H1 (cell line): ENCODE measurements around the gene TMEM151A. TPM values are rescaled to one million over a fixed set of nuclear protein-coding genes. Genes with fewer than 3 reads are reported as not detected.
A peak's percentile ranks its signal among the peaks of the same experiment; 100 is the strongest.

Experiments used
- CTCF ChIA-PET: fragments of 300-600 bp; sonication (Branson Sonifier 250); formaldehyde crosslinking; loops from one replicate; lab custom pipeline; 2021; ENCODE audit not compliant: partially characterized antibody; lab: Charles Lee
- POLR2A ChIA-PET: fragments of 300-600 bp; sonication (Branson Sonifier 250); formaldehyde crosslinking; loops from one replicate; lab custom pipeline; 2021; ENCODE audit warnings: inconsistent platforms; ENCODE audit not compliant: partially characterized antibody; lab: Charles Lee
- DNase-seq, 2 experiments: peaks; one replicate each; pipeline versions ENCODE4 v3.0.0 to v3.0.0-alpha.2; 2010 to 2022; ENCODE audit warnings: low spot score in 2 of 2, low read depth in 1 of 2, mixed read lengths in 1 of 2
- FAIRE-seq: peaks from 2 replicates; lab custom pipeline; 2011; peaks lifted over from hg19 to GRCh38; lab: Jason Lieb, UNC
- H2AFZ ChIP-seq: 2 replicates; pipeline ENCODE4 v1.8.1; 2012; ENCODE audit warnings: low read length, inconsistent platforms
- H2AK5ac ChIP-seq: 2 replicates; pipeline ENCODE4 v1.6.1; 2013; ENCODE audit warnings: low read depth, low read length
- H2BK120ac ChIP-seq: replicated peaks from 2 replicates; pipeline ENCODE3; 2013; ENCODE audit warnings: low read depth, low read length, inconsistent platforms
- H2BK12ac ChIP-seq: 2 replicates; pipeline ENCODE4 v1.6.1; 2013; ENCODE audit warnings: low read depth, low read length
- H2BK15ac ChIP-seq: 2 replicates; pipeline ENCODE4 v1.6.1; 2013; ENCODE audit warnings: low read length
- H2BK20ac ChIP-seq: 2 replicates; pipeline ENCODE4 v1.6.1; 2013; ENCODE audit warnings: low read length
- H2BK5ac ChIP-seq: 2 replicates; pipeline ENCODE4 v1.6.1; 2013; ENCODE audit warnings: low read depth, low read length
- H3K14ac ChIP-seq: 2 replicates; pipeline ENCODE4 v1.6.1; 2013; ENCODE audit warnings: inconsistent platforms; ENCODE audit not compliant: insufficient read length
- H3K18ac ChIP-seq: 2 replicates; pipeline ENCODE4 v1.6.1; 2013; ENCODE audit warnings: low read length; ENCODE audit errors: extremely low read depth
- H3K23ac ChIP-seq: 2 replicates; pipeline ENCODE4 v1.6.1; 2013; ENCODE audit warnings: inconsistent platforms; ENCODE audit not compliant: insufficient read length
- H3K23me2 ChIP-seq: 2 replicates; pipeline ENCODE4 v1.6.1; 2013; ENCODE audit warnings: low read depth, low read length
- H3K27ac ChIP-seq: 2 replicates; pipeline ENCODE4 v1.6.1; 2011; ENCODE audit warnings: low read depth, low read length, inconsistent platforms
- H3K27me3 ChIP-seq, 4 experiments: replicated peaks in 1 of 4; 1 replicate in 1 of 4; 2 replicates in 3 of 4; pipeline versions ENCODE4 v1.6.1 to v1.8.1; 2011 to 2013; ENCODE audit warnings: low read length in 3 of 4, mild to moderate bottlenecking in 3 of 4, inconsistent platforms in 2 of 4, mixed read lengths in 2 of 4, moderate library complexity in 1 of 4; ENCODE audit not compliant: control insufficient read depth in 3 of 4, insufficient read depth in 3 of 4; ENCODE audit errors: extremely low read depth in 1 of 4
- H3K36me3 ChIP-seq, 4 experiments: 2 replicates each; pipeline versions ENCODE4 v1.6.1 to v1.8.1; 2011 to 2013; ENCODE audit warnings: mild to moderate bottlenecking in 4 of 4, low read length in 3 of 4, moderate library complexity in 2 of 4, control low read depth in 1 of 4, inconsistent platforms in 1 of 4; ENCODE audit not compliant: insufficient read depth in 4 of 4, control insufficient read depth in 2 of 4
- H3K4ac ChIP-seq: replicated peaks from 2 replicates; pipeline ENCODE3; 2013; ENCODE audit warnings: low read length, low read depth, mixed read lengths, inconsistent platforms; ENCODE audit not compliant: insufficient read length
- H3K4me1 ChIP-seq, 4 experiments: replicated peaks in 1 of 4; 1 replicate in 1 of 4; 2 replicates in 3 of 4; pipeline versions ENCODE4 v1.6.1 to v1.8.1; 2011 to 2013; ENCODE audit warnings: low read length in 3 of 4, inconsistent platforms in 2 of 4, mixed read lengths in 1 of 4; ENCODE audit not compliant: insufficient read depth in 4 of 4, control insufficient read depth in 3 of 4
- H3K4me2 ChIP-seq, 2 experiments: 2 replicates each; pipeline versions ENCODE4 v1.6.1 to v1.8.1; 2011 to 2013; ENCODE audit warnings: low read depth in 2 of 2, low read length in 2 of 2, control low read depth in 1 of 2, inconsistent platforms in 1 of 2, mild to moderate bottlenecking in 1 of 2; ENCODE audit not compliant: insufficient read depth in 1 of 2
- H3K4me3 ChIP-seq, 4 experiments: fragments of 200-600, 300-600 bp in 1 of 4; sonication (generic), shearing (Covaris generic), sonication (Bioruptor Twin) in 1 of 4; 2 replicates each; pipeline versions ENCODE4 v1.5.1 to v1.8.1; 2011 to 2016; ENCODE audit warnings: low read length in 4 of 4, low read depth in 3 of 4, control low read depth in 2 of 4, inconsistent platforms in 2 of 4, mild to moderate bottlenecking in 2 of 4, mixed read lengths in 1 of 4, moderate library complexity in 1 of 4; ENCODE audit not compliant: insufficient read depth in 2 of 4; ENCODE audit errors: extremely low read depth in 1 of 4
- H3K56ac ChIP-seq: replicated peaks from 2 replicates; pipeline ENCODE3; 2013; ENCODE audit warnings: low read depth, mild to moderate bottlenecking, mixed read lengths, low read length, inconsistent platforms; ENCODE audit not compliant: insufficient read length
- H3K79me1 ChIP-seq: 2 replicates; pipeline ENCODE4 v1.6.1; 2013; ENCODE audit warnings: low read depth, low read length, control low read depth
- H3K79me2 ChIP-seq, 2 experiments: 2 replicates each; pipeline versions ENCODE4 v1.6.1 to v1.8.1; 2012 to 2013; ENCODE audit warnings: low read length in 2 of 2, mild to moderate bottlenecking in 2 of 2, inconsistent platforms in 1 of 2; ENCODE audit not compliant: insufficient read depth in 2 of 2, control insufficient read depth in 1 of 2
- H3K9ac ChIP-seq, 4 experiments: replicated peaks in 1 of 4; 1 replicate in 1 of 4; 2 replicates in 3 of 4; pipeline versions ENCODE4 v1.6.1 to v1.8.1; 2011 to 2013; ENCODE audit warnings: low read depth in 3 of 4, low read length in 3 of 4, control low read depth in 2 of 4, mild to moderate bottlenecking in 2 of 4, moderate library complexity in 2 of 4, inconsistent platforms in 1 of 4; ENCODE audit errors: extremely low read depth in 1 of 4
- H3K9me3 ChIP-seq, 2 experiments: 2 replicates each; pipeline versions ENCODE4 v1.6.1 to v1.8.1; 2012 to 2013; ENCODE audit warnings: mild to moderate bottlenecking in 2 of 2, moderate library complexity in 2 of 2, control low read depth in 1 of 2, inconsistent platforms in 1 of 2, low read depth in 1 of 2, low read length in 1 of 2, mixed read lengths in 1 of 2; ENCODE audit not compliant: insufficient read depth in 2 of 2
- H4K20me1 ChIP-seq, 2 experiments: replicated peaks in 1 of 2; 2 replicates each; pipeline versions ENCODE3 to v1.8.1; 2011 to 2013; ENCODE audit warnings: inconsistent platforms in 2 of 2, low read length in 2 of 2, mild to moderate bottlenecking in 1 of 2; ENCODE audit not compliant: insufficient read depth in 2 of 2, control insufficient read depth in 1 of 2
- H4K5ac ChIP-seq: 2 replicates; pipeline ENCODE4 v1.6.1; 2013; ENCODE audit warnings: low read length, low read depth, mixed read lengths, inconsistent platforms; ENCODE audit not compliant: insufficient read length
- H4K8ac ChIP-seq: 2 replicates; pipeline ENCODE4 v1.8.0; 2013; ENCODE audit warnings: mild to moderate bottlenecking, moderate library complexity, low read length, inconsistent platforms; ENCODE audit not compliant: insufficient read depth; ENCODE audit errors: extremely low read depth
- H4K91ac ChIP-seq: replicated peaks from 2 replicates; pipeline ENCODE3; 2013; ENCODE audit warnings: low read length, mixed read lengths, inconsistent platforms; ENCODE audit not compliant: insufficient read length
- CHD1 ChIP-seq: IDR thresholded peaks from 2 replicates; pipeline ENCODE4 v1.6.1; 2012; ENCODE audit warnings: low read depth, low read length, improper control_type of control experiment
- CHD2 ChIP-seq: IDR thresholded peaks from 2 replicates; pipeline ENCODE4 v1.6.1; 2012; ENCODE audit warnings: low read length, improper control_type of control experiment
- HDAC2 ChIP-seq, 2 experiments: fragments of 300-600 bp in 1 of 2; sonication (generic) in 1 of 2; IDR thresholded peaks; 2 replicates each; pipeline ENCODE4 v1.6.1; 2011 to 2012; ENCODE audit warnings: low read depth in 2 of 2, low read length in 2 of 2, mild to moderate bottlenecking in 2 of 2, moderate library complexity in 2 of 2, borderline replicate concordance in 1 of 2, inconsistent platforms in 1 of 2
- KDM1A ChIP-seq: fragments of 200-600, 300-600 bp; sonication (generic); IDR thresholded peaks from 2 replicates; pipeline ENCODE4 v1.7.1; 2016; ENCODE audit warnings: mild to moderate bottlenecking, low read length, borderline replicate concordance
- MAX ChIP-seq: IDR thresholded peaks from 2 replicates; pipeline ENCODE4 v1.6.1; 2012; ENCODE audit warnings: inconsistent platforms
- POLR2A ChIP-seq, 2 experiments: IDR thresholded peaks; 1 replicate in 1 of 2; 2 replicates in 1 of 2; pipeline ENCODE4 v1.6.1; 2011; ENCODE audit warnings: low read depth in 2 of 2, low read length in 2 of 2, mild to moderate bottlenecking in 2 of 2; ENCODE audit errors: control extremely low read depth in 1 of 2
- SAP30 ChIP-seq: fragments of 300-600 bp; sonication (generic); IDR thresholded peaks from 2 replicates; pipeline ENCODE4 v1.7.1; 2012; ENCODE audit warnings: low read length, moderate library complexity, mild to moderate bottlenecking, inconsistent platforms; ENCODE audit not compliant: insufficient read depth, insufficient replicate concordance
- SIX5 ChIP-seq: IDR thresholded peaks from 2 replicates; pipeline ENCODE4 v1.6.1; 2011; ENCODE audit warnings: mild to moderate bottlenecking, low read depth, low read length
- SP4 ChIP-seq: IDR thresholded peaks from 2 replicates; pipeline ENCODE4 v1.6.1; 2012; ENCODE audit warnings: low read length, inconsistent platforms
- TBP ChIP-seq: IDR thresholded peaks from 2 replicates; pipeline ENCODE4 v1.6.1; 2011; ENCODE audit warnings: low read depth, low read length, improper control_type of control experiment
- WGBS, 2 experiments: shearing (Covaris generic) in 1 of 2; methylation state at CpG; one replicate each; pipeline versions ENCODE4 v1.1.6 to v1.1.7; 2013 to 2015; ENCODE audit warnings: low lambda C conversion rate in 2 of 2, mixed read lengths in 2 of 2, inconsistent platforms in 1 of 2, low coverage in 1 of 2, missing lambda C conversion rate in 1 of 2; ENCODE audit not compliant: insufficient replicate concordance in 2 of 2, insufficient coverage in 1 of 2, insufficient read length in 1 of 2; ENCODE audit errors: extremely low coverage in 1 of 2, missing lambda C conversion rate in 1 of 2; 5-methylcytosine and 5-hydroxymethylcytosine counted together
- polyA plus RNA-seq, 7 experiments: library from polyadenylated mRNA; depleted of rRNA in 3 of 7; stranded (reverse) in 5 of 7; unstranded in 2 of 7; fragments of >200 nt in 5 of 7; fragments of 200-250 nt in 2 of 7; gene quantifications; 1 replicate in 5 of 7; 2 replicates in 1 of 7; 4 replicates in 1 of 7; pipeline versions ENCODE4 v1.2.1 to v1.2.3, GENCODE V29; 2011 to 2013; ENCODE audit warnings: missing spikeins in 2 of 7, mixed read lengths in 2 of 7
- total RNA-seq: library from RNA; stranded (reverse); fragmentation: NEBNext Ultra II Directional; extraction: Animal tissue kit (Norgen Biotek cat#: 25700); gene quantifications from 2 replicates; pipeline ENCODE4 v1.2.1, GENCODE V29; 2021

Gene TMEM151A
- total and polyA plus RNA-seq, 2 of the 8 experiments (the other 6 are each of a cell fraction or from before 2014, with no cell fraction given) = 3.2 TPM

- no peak for FAIRE-seq
- no peak for TF ChIP-seq KDM1A
- TF ChIP-seq SP4 = 0 out of 2 replicates have a peak, but pooled peaks have one; percentile 19
- TF ChIP-seq SIX5 = peak; percentile 12; the same call in 1 of the 2 replicates
- TF ChIP-seq POLR2A (IDR thresholded peaks at IDR 0.05; ENCODE audit: control extremely low read depth in 1 of 2, low read depth in 2 of 2, low read length in 2 of 2) = no peak; a peak in 1 of 3 replicates
- TF ChIP-seq CHD1 = peak; percentile 84
- peak; percentile 85 for TF ChIP-seq CHD2
- peak; percentile 40 for TF ChIP-seq SAP30
- TF ChIP-seq MAX = 0 out of 2 replicates have a peak, but pooled peaks have one; percentile 20
- no peak for TF ChIP-seq TBP
- TF ChIP-seq HDAC2 (IDR thresholded peaks at IDR 0.05; ENCODE audit: borderline replicate concordance in 1 of 2, low read depth in 2 of 2, low read length in 2 of 2) = no peak; a peak in 1 of 4 replicates
Measured at GRCh38 chr11:66267379-66268243, 24.1 kb upstream of the TMEM151A start.

More at GRCh38 chr11:66267379-66268243, 24.1 kb upstream of the TMEM151A start:
- CTCF ChIA-PET = interaction anchor here (0.7 to 6.6 kb wide), 16 partner anchors 9 to 379 kb away, joined by 3 to 48 read pairs (median 4); partner anchors contain the start of genes FIBP and YIF1A
- H2BK20ac ChIP-seq = no peak overlapping the region
- H3K4me3 ChIP-seq = peak overlapping the region; percentile 57 to 91 (median 72)
- no peak overlapping the region for H4K91ac ChIP-seq
- H2BK12ac ChIP-seq = no peak overlapping the region
- H3K56ac ChIP-seq = peak overlapping the region; percentile 5
- no peak overlapping the region for H2BK120ac ChIP-seq
- no peak overlapping the region for H3K14ac ChIP-seq
- H4K20me1 ChIP-seq = peaks cover 5 to 17% of the 10 kb centered on the region in 2 experiments
- H3K27ac ChIP-seq = no peak overlapping the region
- H2AK5ac ChIP-seq = no peak overlapping the region
- peaks cover 9% of the 10 kb centered on the region for H3K23me2 ChIP-seq
- H3K9ac ChIP-seq = peak overlapping the region in 2 of 4 experiments; percentile 8 to 21; a peak in 3 of 7 replicates
- no peak overlapping the region for H2AFZ ChIP-seq
- peak overlapping the region; percentile 25 for H3K18ac ChIP-seq
- H3K23ac ChIP-seq = no peak overlapping the region
- H2BK5ac ChIP-seq = peak overlapping the region; percentile 47; the same call in 1 of the 2 replicates
- POLR2A ChIA-PET = interaction anchor here (0.7 to 9.0 kb wide), 12 partner anchors 13 to 198 kb away, joined by 3 to 125 read pairs (median 5); partner anchors contain the start of genes CNIH2, RIN1 and YIF1A
- H2BK15ac ChIP-seq = no peak overlapping the region
- no peak overlapping the region for H3K4ac ChIP-seq
- no peaks in the 10 kb centered on the region for H3K27me3 ChIP-seq
- H3K79me2 ChIP-seq = peaks cover 0 to 13% of the 10 kb centered on the region in 2 experiments; a peak in 2 of 4 replicates
- H3K36me3 ChIP-seq = peaks cover 8 to 19% (median 15%) of the 10 kb centered on the region in 4 experiments; a peak in 7 of 8 replicates
- peak; percentile 51 to 88 for DNase-seq
- H4K5ac ChIP-seq = peak overlapping the region; percentile 32
- WGBS, 2 experiments = 5% methylated on average over 43 of the region's 61 CpGs; no CpG with 5 or more reads in 1 of the 2 experiments
- H3K4me2 ChIP-seq = peak overlapping the region; percentile 88 to 96
- H3K4me1 ChIP-seq = peaks cover 0 to 5% (median 3%) of the 10 kb centered on the region in 4 experiments; a peak in 5 of 7 replicates
- no peak overlapping the region; the same call in 1 of the 2 replicates for H4K8ac ChIP-seq
- H3K79me1 ChIP-seq = peaks cover 6% of the 10 kb centered on the region; the same call in 1 of the 2 replicates
- H3K9me3 ChIP-seq = no peaks in the 10 kb centered on the region
